ENCODE results near the gene ADCY2. TPM values are rescaled to one million over a fixed set of nuclear protein-coding genes. Genes with fewer than 3 reads are reported as not detected.

Gene ADCY2
- total RNA-seq, 1 experiment from 2014 or later = 31.3 TPM

GRCh38 chr5:7815892-7816534, 420.1 kb downstream of the ADCY2 start:
- Histone ChIP-seq H3K79me2 (ENCODE audit: insufficient read depth, low read length) (no peaks in the 10 kb centered on the region), H4K5ac (ENCODE audit: insufficient read length, low read depth, low read length) (no peak overlapping the region), H3T11ph (ENCODE audit: low read length) (no peak overlapping the region), H3K27me3 (ENCODE audit: insufficient read depth, low read length) (no peaks in the 10 kb centered on the region), H3K9ac (ENCODE audit: extremely low read depth, insufficient read length, low read length) (no peak overlapping the region), H4K91ac (ENCODE audit: insufficient read length, low read depth, low read length) (no peak overlapping the region), H3K56ac (ENCODE audit: insufficient read length, low read depth, low read length) (no peak overlapping the region), H4K8ac (replicated peaks; ENCODE audit: insufficient read length, low read depth, low read length) (no peak overlapping the region), H4K20me1 (ENCODE audit: control insufficient read depth, insufficient read depth, insufficient read length) (no peaks in the 10 kb centered on the region), H3K79me1 (ENCODE audit: insufficient read depth, low read depth, low read length, poor library complexity, severe bottlenecking) (no peaks in the 10 kb centered on the region), H3K23me2 (ENCODE audit: insufficient read length, low read depth, low read length, poor library complexity, severe bottlenecking) (no peaks in the 10 kb centered on the region), H3K4me1 (ENCODE audit: insufficient read depth, low read length) (0 out of 2 replicates have a peak, but pooled peaks cover 2% of the 10 kb centered on the region), H2AFZ (ENCODE audit: low read length) (no peak overlapping the region), H2BK120ac (ENCODE audit: low read depth, low read length, poor library complexity, severe bottlenecking) (no peak overlapping the region), H3K18ac (ENCODE audit: insufficient read length, low read depth, low read length) (peak overlapping the region; percentile 56), H3K9me3 (ENCODE audit: control insufficient read depth, low read depth, low read length) (no peaks in the 10 kb centered on the region), H3K23ac (ENCODE audit: insufficient read length, low read depth, low read length) (no peak overlapping the region), H3K4me2 (ENCODE audit: insufficient read depth, insufficient read length, low read length) (peak overlapping the region; percentile 0), H3K14ac (ENCODE audit: insufficient read depth, low read length) (no peak overlapping the region), H3K4ac (ENCODE audit: low read depth, low read length) (no peak overlapping the region; the same call in 1 of the 2 replicates), H2BK15ac (ENCODE audit: low read depth, low read length) (no peak overlapping the region), H2BK20ac (ENCODE audit: low read depth, low read length, poor library complexity, severe bottlenecking) (no peak overlapping the region), H2BK12ac (ENCODE audit: insufficient read length, low read depth, low read length) (no peak overlapping the region), H2AK5ac (ENCODE audit: insufficient read length, low read length) (no peak overlapping the region), H2BK5ac (ENCODE audit: insufficient read length, low read length) (no peak overlapping the region), H3K27ac (ENCODE audit: insufficient read length, low read depth, low read length) (no peak overlapping the region)
- Mint-ChIP-seq H3K27me3 (ENCODE audit: low read depth) (no peaks in the 10 kb centered on the region), H3K4me3 (no peak overlapping the region; a peak in 2 of 5 replicates), H3K9me3 (no peaks in the 10 kb centered on the region), H3K36me3 (ENCODE audit: insufficient read depth in 1 of 3, low read depth in 3 of 3) (peaks cover 5 to 11% (median 11%) of the 10 kb centered on the region in 3 experiments; a peak in 5 of 7 replicates), H3K4me1 (peaks cover 27% of the 10 kb centered on the region in 2 experiments), H3K27ac (peak overlapping the region; percentile 83 to 90 (median 90); a peak in 6 of 7 replicates)
- no CpG with 5 or more reads among the region's 12 CpGs for WGBS (ENCODE audit: extremely low coverage, insufficient read length, low lambda C conversion rate)
- DNase-seq = peak; percentile 95
- TF ChIP-seq CTCF (conservative IDR thresholded peaks at IDR 0.05) = peak; percentile 96

All from H9 (cell line).